Measurements from ENCODE around the gene TXNRD1. TPM values are rescaled to one million over a fixed set of nuclear protein-coding genes. Genes with fewer than 3 reads are reported as not detected.
A peak's percentile ranks its signal among the peaks of the same experiment; 100 is the strongest.

TXNRD1 gene
- total and polyA plus RNA-seq, 2 of the 8 experiments (the other 6 are each of a cell fraction or from before 2014, with no cell fraction given): 56.8 to 127 TPM

DNA sequence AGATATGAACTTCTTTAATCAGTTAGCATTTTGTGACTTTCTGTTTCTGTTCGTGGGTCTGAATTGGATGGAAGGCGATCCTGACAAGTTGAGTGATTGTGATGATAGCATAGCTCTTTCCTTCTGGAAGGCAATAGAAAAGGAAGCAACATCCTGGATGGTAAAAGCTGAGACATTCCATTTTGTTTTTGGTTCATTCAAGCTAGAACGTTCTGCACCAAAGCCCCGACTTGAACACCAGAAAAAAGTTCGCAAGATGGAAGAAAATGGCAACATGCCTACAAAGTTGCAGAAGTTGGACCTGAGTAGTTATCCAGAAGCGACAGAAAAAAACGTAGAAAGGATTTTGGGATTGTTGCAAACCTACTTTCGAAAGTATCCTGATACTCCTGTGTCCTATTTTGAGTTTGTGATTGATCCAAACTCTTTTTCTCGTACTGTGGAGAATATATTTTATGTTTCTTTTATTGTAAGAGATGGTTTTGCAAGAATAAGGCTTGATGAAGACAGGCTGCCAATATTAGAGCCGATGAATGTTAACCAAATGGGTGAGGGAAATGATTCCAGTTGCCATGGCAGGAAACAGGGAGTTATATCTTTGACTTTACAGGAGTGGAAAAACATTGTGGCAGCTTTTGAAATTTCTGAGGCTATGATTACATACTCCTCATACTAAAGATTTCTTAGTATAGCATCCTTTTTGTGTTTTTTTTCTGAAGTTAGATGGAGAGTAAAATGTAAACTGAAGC is 88.9 kb downstream of the TXNRD1 start:
- Histone ChIP-seq H3K4me1 (replicated peaks in 1 of 4; ENCODE audit: control insufficient read depth in 3 of 4, insufficient read depth in 4 of 4, low read length in 3 of 4) (peaks cover 7 to 15% (median 9%) of the 10 kb centered on the region in 4 experiments), H3K56ac (replicated peaks; ENCODE audit: insufficient read length, low read depth, low read length) (no peak overlapping the region), H3K4me3 (ENCODE audit: extremely low read depth in 1 of 4, insufficient read depth in 2 of 4, low read depth in 3 of 4, low read length in 4 of 4) (peak overlapping the region; percentile 20 to 59 (median 40); a peak in 6 of 8 replicates), H2BK15ac (ENCODE audit: low read length) (no peak overlapping the region), H3K36me3 (ENCODE audit: control insufficient read depth in 2 of 4, insufficient read depth in 4 of 4, low read length in 3 of 4) (peaks cover 0 to 13% (median 0%) of the 10 kb centered on the region in 4 experiments; a peak in 2 of 8 replicates), H2BK20ac (ENCODE audit: low read length) (no peak overlapping the region), H2AK5ac (ENCODE audit: low read depth, low read length) (no peak overlapping the region), H3K18ac (ENCODE audit: extremely low read depth, low read length) (no peak overlapping the region; the same call in 1 of the 2 replicates), H4K8ac (ENCODE audit: extremely low read depth, insufficient read depth, low read length) (no peak overlapping the region), H2BK120ac (replicated peaks; ENCODE audit: low read depth, low read length) (no peak overlapping the region), H2BK12ac (ENCODE audit: low read depth, low read length) (no peak overlapping the region), H3K9me3 (ENCODE audit: insufficient read depth in 2 of 2, low read depth in 1 of 2, low read length in 1 of 2) (no peaks in the 10 kb centered on the region), H3K27me3 (replicated peaks in 1 of 4; ENCODE audit: control insufficient read depth in 3 of 4, extremely low read depth in 1 of 4, insufficient read depth in 3 of 4, low read length in 3 of 4) (no peaks in the 10 kb centered on the region; a peak in 1 of 7 replicates), H3K27ac (ENCODE audit: low read depth, low read length) (no peak overlapping the region), H3K79me2 (ENCODE audit: control insufficient read depth in 1 of 2, insufficient read depth in 2 of 2, low read length in 2 of 2) (peaks cover 3 to 78% of the 10 kb centered on the region in 2 experiments), H4K20me1 (replicated peaks in 1 of 2; ENCODE audit: control insufficient read depth in 1 of 2, insufficient read depth in 2 of 2, low read length in 2 of 2) (peaks cover 9 to 14% of the 10 kb centered on the region in 2 experiments), H4K5ac (ENCODE audit: insufficient read length, low read depth, low read length) (no peak overlapping the region), H3K4ac (replicated peaks; ENCODE audit: insufficient read length, low read depth, low read length) (no peak overlapping the region), H3K23me2 (ENCODE audit: low read depth, low read length) (peaks cover 8% of the 10 kb centered on the region; the same call in 1 of the 2 replicates), H3K4me2 (ENCODE audit: insufficient read depth in 1 of 2, low read depth in 2 of 2, low read length in 2 of 2) (peak overlapping the region; percentile 75 to 80), H2AFZ (ENCODE audit: low read length) (no peak overlapping the region; the same call in 1 of the 2 replicates), H3K14ac (ENCODE audit: insufficient read length) (no peak overlapping the region), H3K79me1 (ENCODE audit: low read depth, low read length) (peaks cover 10% of the 10 kb centered on the region), H3K9ac (replicated peaks in 1 of 4; ENCODE audit: extremely low read depth in 1 of 4, low read depth in 3 of 4, low read length in 3 of 4) (peak overlapping the region in 2 of 4 experiments; percentile 76 to 80; a peak in 3 of 7 replicates), H4K91ac (replicated peaks; ENCODE audit: insufficient read length, low read length) (no peak overlapping the region), H2BK5ac (ENCODE audit: low read depth, low read length) (no peak overlapping the region), H3K23ac (ENCODE audit: insufficient read length) (no peak overlapping the region)
- POLR2A ChIA-PET (ENCODE audit: partially characterized antibody): interaction anchor here (1.0 to 2.8 kb wide), 7 partner anchors 8 to 166 kb away, joined by 3 to 36 read pairs (median 5); partner anchors contain the start of gene NFYB
- CTCF ChIA-PET (ENCODE audit: partially characterized antibody): interaction anchor here (0.6 to 1.3 kb wide), 7 partner anchors 9 to 487 kb away, joined by 3 to 5 read pairs (median 3); partner anchors contain the start of gene NFYB
- DNase-seq (ENCODE audit: low read depth in 1 of 2, low spot score in 2 of 2) (no peak), FAIRE-seq (no peak)
- 90% methylated on average over 10 of the region's 10 CpGs; no CpG with 5 or more reads in 1 of the 2 experiments for WGBS, 2 experiments (ENCODE audit: extremely low coverage in 1 of 2, insufficient coverage in 1 of 2, insufficient read length in 1 of 2, insufficient replicate concordance in 2 of 2, low coverage in 1 of 2, low lambda C conversion rate in 2 of 2, missing lambda C conversion rate in 1 of 2)
- TF ChIP-seq MAFK (IDR thresholded peaks at IDR 0.05; ENCODE audit: low read depth, low read length) (no peak), POU5F1 (IDR thresholded peaks at IDR 0.05; ENCODE audit: low read depth, low read length) (no peak), YY1 (IDR thresholded peaks at IDR 0.05; ENCODE audit: low read depth, low read length) (no peak), ATF2 (IDR thresholded peaks at IDR 0.05; ENCODE audit: low read length) (no peak), SAP30 (IDR thresholded peaks at IDR 0.05; ENCODE audit: insufficient read depth, insufficient replicate concordance, low read length) (no peak)
- TF ChIP-seq, protein P1, sequence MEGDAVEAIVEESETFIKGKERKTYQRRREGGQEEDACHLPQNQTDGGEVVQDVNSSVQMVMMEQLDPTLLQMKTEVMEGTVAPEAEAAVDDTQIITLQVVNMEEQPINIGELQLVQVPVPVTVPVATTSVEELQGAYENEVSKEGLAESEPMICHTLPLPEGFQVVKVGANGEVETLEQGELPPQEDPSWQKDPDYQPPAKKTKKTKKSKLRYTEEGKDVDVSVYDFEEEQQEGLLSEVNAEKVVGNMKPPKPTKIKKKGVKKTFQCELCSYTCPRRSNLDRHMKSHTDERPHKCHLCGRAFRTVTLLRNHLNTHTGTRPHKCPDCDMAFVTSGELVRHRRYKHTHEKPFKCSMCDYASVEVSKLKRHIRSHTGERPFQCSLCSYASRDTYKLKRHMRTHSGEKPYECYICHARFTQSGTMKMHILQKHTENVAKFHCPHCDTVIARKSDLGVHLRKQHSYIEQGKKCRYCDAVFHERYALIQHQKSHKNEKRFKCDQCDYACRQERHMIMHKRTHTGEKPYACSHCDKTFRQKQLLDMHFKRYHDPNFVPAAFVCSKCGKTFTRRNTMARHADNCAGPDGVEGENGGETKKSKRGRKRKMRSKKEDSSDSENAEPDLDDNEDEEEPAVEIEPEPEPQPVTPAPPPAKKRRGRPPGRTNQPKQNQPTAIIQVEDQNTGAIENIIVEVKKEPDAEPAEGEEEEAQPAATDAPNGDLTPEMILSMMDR (IDR thresholded peaks at IDR 0.05; ENCODE audit: control extremely low read depth in 1 of 3, insufficient read depth in 1 of 3, low read depth in 1 of 3, low read length in 3 of 3): no peak

Measured in H1 (cell line).